Measurements from ENCODE around the gene PCK2.

The PCK2 gene

DNA sequence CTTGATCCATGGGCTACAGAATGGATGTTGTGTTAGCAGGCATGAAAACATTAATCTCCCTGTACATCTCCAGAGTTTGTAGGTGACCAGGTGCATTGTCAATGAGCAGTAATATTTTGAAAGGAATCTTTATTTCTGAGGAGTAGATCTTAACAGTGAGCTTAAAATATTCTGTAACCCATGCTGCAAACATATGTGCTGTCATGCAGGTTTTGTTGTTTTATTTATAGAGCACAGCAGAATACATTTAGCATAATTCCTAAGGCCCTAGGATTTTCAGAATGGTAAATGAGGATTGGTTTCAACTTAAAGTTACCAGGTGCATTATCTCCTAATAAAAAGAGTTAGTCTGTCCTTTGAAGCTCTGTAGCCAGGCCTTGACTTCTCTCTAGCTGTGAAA is 32.8 kb downstream of the PCK2 start:
- H3K4me3 ChIP-seq (ENCODE audit: low read depth, low read length): no peak overlapping the region
- TF ChIP-seq, protein P1, sequence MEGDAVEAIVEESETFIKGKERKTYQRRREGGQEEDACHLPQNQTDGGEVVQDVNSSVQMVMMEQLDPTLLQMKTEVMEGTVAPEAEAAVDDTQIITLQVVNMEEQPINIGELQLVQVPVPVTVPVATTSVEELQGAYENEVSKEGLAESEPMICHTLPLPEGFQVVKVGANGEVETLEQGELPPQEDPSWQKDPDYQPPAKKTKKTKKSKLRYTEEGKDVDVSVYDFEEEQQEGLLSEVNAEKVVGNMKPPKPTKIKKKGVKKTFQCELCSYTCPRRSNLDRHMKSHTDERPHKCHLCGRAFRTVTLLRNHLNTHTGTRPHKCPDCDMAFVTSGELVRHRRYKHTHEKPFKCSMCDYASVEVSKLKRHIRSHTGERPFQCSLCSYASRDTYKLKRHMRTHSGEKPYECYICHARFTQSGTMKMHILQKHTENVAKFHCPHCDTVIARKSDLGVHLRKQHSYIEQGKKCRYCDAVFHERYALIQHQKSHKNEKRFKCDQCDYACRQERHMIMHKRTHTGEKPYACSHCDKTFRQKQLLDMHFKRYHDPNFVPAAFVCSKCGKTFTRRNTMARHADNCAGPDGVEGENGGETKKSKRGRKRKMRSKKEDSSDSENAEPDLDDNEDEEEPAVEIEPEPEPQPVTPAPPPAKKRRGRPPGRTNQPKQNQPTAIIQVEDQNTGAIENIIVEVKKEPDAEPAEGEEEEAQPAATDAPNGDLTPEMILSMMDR (IDR thresholded peaks at IDR 0.05; ENCODE audit: low read depth, low read length): no peak

DNA sequence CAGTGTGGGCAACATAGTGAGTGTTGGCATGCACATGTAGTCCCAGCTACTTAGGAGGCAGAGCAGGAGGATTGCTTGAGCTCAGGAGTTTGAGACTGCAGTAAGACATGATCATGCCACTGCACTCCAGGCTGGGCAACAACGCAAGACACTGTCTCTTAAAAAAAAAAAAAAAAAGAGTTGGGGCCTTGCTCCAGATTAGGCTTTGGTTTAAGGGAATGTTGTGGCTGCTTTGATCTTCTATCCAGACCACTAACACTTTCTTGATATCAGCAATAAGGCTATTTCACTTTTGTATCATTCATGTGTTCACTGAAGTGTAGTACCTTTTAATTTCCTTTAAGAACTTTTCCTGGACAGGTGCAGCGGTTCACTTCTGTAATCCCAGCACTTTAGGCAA is 33.6 kb downstream of the PCK2 start:
- no peak overlapping the region for H3K4me3 ChIP-seq (ENCODE audit: low read depth, low read length)
- TF ChIP-seq, protein P1 (IDR thresholded peaks at IDR 0.05; ENCODE audit: low read depth, low read length): no peak

DNA sequence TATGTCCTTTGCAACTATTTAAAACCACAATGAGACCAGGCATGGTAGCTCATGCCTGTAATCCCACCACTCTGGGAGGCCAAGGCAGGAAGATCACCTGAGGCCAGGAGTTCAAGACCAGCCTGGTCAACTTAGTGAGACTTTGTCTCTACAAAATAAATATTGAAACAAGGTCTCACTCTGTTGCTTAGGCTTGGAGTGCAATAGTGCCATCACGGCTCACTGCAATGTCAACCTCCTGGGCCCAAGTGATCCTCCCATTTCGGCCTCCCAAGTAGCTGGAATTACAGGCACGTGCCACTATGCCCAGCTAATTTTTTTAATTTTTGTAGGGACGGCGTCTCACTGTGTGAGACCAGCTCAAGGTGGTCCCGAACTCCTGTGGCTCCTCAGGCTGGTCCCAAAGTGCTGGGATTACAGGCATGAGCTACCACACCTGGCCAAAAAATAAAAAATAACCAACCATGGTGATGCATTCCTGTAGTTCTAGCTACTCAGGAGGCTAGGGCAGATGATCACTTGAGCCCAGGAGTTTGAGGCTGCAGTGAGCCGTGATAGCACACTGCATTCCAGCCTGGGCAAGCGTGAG is 35.4 kb downstream of the PCK2 start:
- TF ChIP-seq, protein P1 (IDR thresholded peaks at IDR 0.05; ENCODE audit: low read depth, low read length): no peak
- no peak overlapping the region for H3K4me3 ChIP-seq (ENCODE audit: low read depth, low read length)

DNA sequence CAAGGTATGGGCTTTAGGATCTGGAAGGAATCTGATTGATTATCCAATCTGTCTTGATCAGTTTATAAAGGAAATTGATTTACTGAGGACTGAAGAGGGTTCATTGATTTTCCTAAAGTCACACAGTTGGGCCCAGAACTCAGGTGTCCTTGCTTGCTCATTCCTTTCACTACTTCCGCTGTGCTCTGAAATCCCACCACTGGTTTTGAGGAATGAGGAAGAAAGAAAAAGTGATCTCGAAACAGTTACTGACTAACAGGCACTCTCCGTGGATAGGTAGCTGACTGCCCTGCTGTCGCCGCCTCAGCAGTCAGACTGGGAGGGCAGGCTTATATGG is 36.2 kb downstream of the PCK2 start, which contains the start of gene FITM1:
TSS of gene FITM1 (plus strand) at position 280 of the 337 bp plus-strand sequence. CDS start 905 bp downstream, outside the sequence.
- TF ChIP-seq, protein P1 (IDR thresholded peaks at IDR 0.05; ENCODE audit: low read depth, low read length): no peak
- H3K4me3 ChIP-seq (ENCODE audit: low read depth, low read length): no peak within 1 kb of the TSS

DNA sequence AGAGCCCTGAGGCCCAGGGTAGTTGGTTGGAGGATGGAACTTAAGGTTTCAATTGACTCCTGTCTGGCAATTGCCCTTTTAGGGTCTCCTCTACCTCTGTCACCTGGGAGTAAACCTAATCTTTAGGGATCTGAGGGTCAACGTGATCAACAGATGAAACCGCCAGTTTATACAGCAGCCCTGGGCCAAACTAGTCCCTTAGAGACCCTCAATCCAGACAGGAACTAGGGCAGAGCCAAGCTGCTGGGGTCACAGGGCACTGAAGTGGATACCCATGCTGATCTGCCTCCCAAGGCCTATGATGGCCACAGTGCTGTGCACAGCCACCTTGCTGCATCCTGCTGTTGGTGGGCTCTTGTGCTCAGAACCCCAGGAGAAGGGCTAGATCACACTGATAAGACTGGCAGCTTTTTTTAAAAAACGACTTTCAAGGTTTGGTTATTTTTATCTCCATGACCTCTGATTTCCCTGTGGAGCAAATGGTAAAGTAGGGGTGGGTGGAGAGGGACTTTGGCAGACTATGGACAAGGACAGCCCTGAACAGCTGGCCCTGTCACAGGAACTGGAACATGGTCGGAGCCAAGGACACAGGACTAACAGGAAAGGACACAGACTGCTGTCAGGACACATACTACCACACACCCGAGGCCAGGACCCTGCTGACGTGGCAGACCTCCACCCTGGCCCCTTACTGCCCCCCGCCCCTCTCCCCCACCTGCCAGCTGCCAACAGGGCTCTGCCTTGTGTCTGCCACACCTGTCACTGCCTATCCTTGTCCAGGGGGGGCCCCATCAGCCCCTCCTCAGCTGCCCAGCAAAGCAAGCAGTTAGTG is 36.8 kb downstream of the PCK2 start:
- H3K4me3 ChIP-seq (ENCODE audit: low read depth, low read length): no peak overlapping the region
- TF ChIP-seq, protein P1 (IDR thresholded peaks at IDR 0.05; ENCODE audit: low read depth, low read length): no peak

DNA sequence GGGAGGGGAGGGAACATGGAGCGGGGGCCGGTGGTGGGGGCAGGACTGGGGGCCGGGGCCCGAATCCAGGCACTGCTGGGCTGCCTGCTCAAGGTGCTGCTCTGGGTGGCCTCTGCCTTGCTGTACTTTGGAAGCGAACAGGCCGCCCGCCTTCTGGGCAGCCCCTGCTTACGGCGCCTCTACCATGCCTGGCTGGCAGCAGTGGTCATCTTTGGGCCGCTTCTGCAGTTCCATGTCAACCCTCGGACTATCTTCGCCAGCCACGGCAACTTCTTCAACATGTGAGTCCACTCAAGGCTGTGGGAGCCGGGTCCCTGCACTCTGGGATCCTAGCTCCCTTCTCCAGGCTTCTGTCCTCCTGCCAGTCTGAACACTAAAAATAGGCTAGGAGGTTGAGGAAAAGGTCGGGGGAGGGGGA is 37.4 kb downstream of the PCK2 start:
- no peak overlapping the region for H3K4me3 ChIP-seq (ENCODE audit: low read depth, low read length)
- TF ChIP-seq, protein P1 (IDR thresholded peaks at IDR 0.05; ENCODE audit: low read depth, low read length): no peak

DNA sequence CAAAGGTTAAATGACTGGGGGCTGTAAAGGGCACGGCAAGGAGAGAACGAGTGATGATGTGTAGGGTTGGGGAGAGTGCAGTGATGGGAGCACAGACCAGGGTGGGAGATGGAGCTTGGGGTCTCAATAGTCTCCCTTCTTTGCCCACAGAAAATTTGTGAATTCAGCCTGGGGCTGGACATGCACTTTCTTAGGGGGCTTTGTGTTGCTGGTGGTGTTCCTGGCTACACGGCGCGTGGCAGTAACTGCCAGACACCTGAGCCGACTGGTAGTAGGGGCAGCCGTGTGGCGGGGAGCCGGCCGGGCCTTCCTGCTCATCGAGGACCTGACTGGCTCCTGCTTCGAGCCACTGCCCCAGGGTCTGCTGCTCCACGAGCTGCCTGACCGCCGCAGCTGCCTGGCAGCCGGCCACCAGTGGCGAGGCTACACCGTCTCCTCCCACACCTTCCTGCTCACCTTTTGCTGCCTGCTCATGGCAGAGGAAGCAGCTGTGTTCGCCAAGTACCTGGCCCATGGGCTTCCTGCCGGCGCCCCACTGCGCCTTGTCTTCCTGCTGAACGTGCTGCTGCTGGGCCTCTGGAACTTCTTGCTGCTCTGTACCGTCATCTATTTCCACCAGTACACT is 38.1 kb downstream of the PCK2 start:
- H3K4me3 ChIP-seq (ENCODE audit: low read depth, low read length): no peak overlapping the region
- TF ChIP-seq, protein P1 (IDR thresholded peaks at IDR 0.05; ENCODE audit: low read depth, low read length): no peak

Data from WI38 (cell line).